ENCODE measurements around the gene OR8K5.

DNA sequence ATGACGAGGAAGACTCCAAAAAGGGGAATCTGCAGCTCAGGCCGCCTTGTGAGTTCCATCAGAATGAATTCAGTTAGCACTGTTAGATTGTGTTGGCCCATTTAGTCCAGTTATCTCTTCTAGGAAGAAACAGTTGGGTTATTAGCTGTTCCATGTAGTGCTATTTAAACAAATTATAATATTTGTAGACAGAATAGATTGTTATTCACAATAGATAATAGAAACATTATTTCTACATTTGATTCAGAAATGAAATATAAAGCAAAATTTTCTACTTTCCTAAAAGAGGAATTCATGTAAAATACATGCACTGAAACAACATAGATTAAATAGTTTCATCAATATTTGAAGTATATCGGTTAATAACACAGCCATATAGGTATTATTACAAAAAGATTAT lies at the start of gene OR8K5:
- TF ChIP-seq, protein P1, sequence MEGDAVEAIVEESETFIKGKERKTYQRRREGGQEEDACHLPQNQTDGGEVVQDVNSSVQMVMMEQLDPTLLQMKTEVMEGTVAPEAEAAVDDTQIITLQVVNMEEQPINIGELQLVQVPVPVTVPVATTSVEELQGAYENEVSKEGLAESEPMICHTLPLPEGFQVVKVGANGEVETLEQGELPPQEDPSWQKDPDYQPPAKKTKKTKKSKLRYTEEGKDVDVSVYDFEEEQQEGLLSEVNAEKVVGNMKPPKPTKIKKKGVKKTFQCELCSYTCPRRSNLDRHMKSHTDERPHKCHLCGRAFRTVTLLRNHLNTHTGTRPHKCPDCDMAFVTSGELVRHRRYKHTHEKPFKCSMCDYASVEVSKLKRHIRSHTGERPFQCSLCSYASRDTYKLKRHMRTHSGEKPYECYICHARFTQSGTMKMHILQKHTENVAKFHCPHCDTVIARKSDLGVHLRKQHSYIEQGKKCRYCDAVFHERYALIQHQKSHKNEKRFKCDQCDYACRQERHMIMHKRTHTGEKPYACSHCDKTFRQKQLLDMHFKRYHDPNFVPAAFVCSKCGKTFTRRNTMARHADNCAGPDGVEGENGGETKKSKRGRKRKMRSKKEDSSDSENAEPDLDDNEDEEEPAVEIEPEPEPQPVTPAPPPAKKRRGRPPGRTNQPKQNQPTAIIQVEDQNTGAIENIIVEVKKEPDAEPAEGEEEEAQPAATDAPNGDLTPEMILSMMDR (conservative IDR thresholded peaks at IDR 0.05; ENCODE audit: low read depth, low read length), result no peak
- TF ChIP-seq MXI1 (IDR thresholded peaks at IDR 0.05; ENCODE audit: borderline replicate concordance, low read depth, low read length), result no peak
- no peak for TF ChIP-seq SMC3 (IDR thresholded peaks at IDR 0.05; ENCODE audit: low read depth, low read length)
- no peak for TF ChIP-seq POLR2A (IDR thresholded peaks at IDR 0.05; ENCODE audit: low read depth, low read length)
- TF ChIP-seq BHLHE40 (IDR thresholded peaks at IDR 0.05; ENCODE audit: low read depth, low read length), result no peak
- TF ChIP-seq, protein P2, sequence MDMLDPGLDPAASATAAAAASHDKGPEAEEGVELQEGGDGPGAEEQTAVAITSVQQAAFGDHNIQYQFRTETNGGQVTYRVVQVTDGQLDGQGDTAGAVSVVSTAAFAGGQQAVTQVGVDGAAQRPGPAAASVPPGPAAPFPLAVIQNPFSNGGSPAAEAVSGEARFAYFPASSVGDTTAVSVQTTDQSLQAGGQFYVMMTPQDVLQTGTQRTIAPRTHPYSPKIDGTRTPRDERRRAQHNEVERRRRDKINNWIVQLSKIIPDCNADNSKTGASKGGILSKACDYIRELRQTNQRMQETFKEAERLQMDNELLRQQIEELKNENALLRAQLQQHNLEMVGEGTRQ (IDR thresholded peaks at IDR 0.05; ENCODE audit: low read depth, low read length), result no peak
- no peak for TF ChIP-seq NFE2L2 (IDR thresholded peaks at IDR 0.05; ENCODE audit: low read depth, low read length)
- TF ChIP-seq RAD21 (IDR thresholded peaks at IDR 0.05; ENCODE audit: low read length), result no peak
- TF ChIP-seq CEBPB (IDR thresholded peaks at IDR 0.05; ENCODE audit: low read depth, low read length), result no peak
- no peak for TF ChIP-seq RCOR1 (IDR thresholded peaks at IDR 0.05; ENCODE audit: insufficient replicate concordance, low read length)
- no peak for TF ChIP-seq RFX5 (IDR thresholded peaks at IDR 0.05; ENCODE audit: low read depth, low read length)
- TF ChIP-seq, protein P3, sequence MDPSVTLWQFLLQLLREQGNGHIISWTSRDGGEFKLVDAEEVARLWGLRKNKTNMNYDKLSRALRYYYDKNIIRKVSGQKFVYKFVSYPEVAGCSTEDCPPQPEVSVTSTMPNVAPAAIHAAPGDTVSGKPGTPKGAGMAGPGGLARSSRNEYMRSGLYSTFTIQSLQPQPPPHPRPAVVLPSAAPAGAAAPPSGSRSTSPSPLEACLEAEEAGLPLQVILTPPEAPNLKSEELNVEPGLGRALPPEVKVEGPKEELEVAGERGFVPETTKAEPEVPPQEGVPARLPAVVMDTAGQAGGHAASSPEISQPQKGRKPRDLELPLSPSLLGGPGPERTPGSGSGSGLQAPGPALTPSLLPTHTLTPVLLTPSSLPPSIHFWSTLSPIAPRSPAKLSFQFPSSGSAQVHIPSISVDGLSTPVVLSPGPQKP (IDR thresholded peaks at IDR 0.05; ENCODE audit: borderline replicate concordance, low read depth, low read length), result no peak
- TF ChIP-seq MAZ (IDR thresholded peaks at IDR 0.05; ENCODE audit: borderline replicate concordance, low read depth, low read length), result no peak
- no peak for TF ChIP-seq MAFK (IDR thresholded peaks at IDR 0.05; ENCODE audit: low read depth, low read length)
